ENCODE results near the gene XKR7.

- TF ChIP-seq CTCF (IDR thresholded peaks at IDR 0.05; ENCODE audit: insufficient read depth, low read depth, low read length) (no peak), EZH2 (IDR thresholded peaks at IDR 0.05; ENCODE audit: insufficient read depth, low read length) (no peak)
Observed at GRCh38 chr20:32035426-32035779, 67.5 kb downstream of the XKR7 start.
